Head of caudate nucleus (tissue), 42 donors: ENCODE results near the gene TRIM38.
"Not testable (repeated sequence)": the region's sequence is repeated elsewhere in the genome, so short reads cannot be mapped to it uniquely, and the experiment has no call there.

Experiments
- DNase-seq, 42 donors: peaks; one replicate each; pipeline versions ENCODE4 v3.0.0 to v3.0.0-alpha.2; 2020 to 2021; ENCODE audit warnings: mixed read lengths in 7 of 42
- intact Hi-C: fragments of 100-400 bp; cut with DNase I; formaldehyde crosslinking; loops from one replicate; pipeline ENCODE4 v1.15.0; 2022

TRIM38 gene

GRCh38 chr6:25963426-25964123 lies 973 bp downstream of the TRIM38 start:
- DNase-seq = no peak
- intact Hi-C loops = no loop called here

- no peak for DNase-seq
- intact Hi-C loops = no loop called here
Measured at GRCh38 chr6:25965058-25965457, 2.5 kb downstream of the TRIM38 start.

- intact Hi-C loops = no loop called here
Measured at GRCh38 chr6:25966711-25967110, 4.1 kb downstream of the TRIM38 start.

GRCh38 chr6:25968769-25969168 lies 6.2 kb downstream of the TRIM38 start:
- intact Hi-C loops = no loop called here
- no peak for DNase-seq

More at GRCh38 chr6:25966711-25967110, 4.1 kb downstream of the TRIM38 start:
- DNase-seq = no peak

GRCh38 chr6:25971187-25971821 lies 8.7 kb downstream of the TRIM38 start:
- DNase-seq = peak in 5 of 42 donors; percentile 8 to 45 (median 13)

GRCh38 chr6:25972128-25972527 lies 9.5 kb downstream of the TRIM38 start:
- DNase-seq = no peak
- intact Hi-C loops = no loop called here

More at GRCh38 chr6:25971187-25971821, 8.7 kb downstream of the TRIM38 start:
- intact Hi-C loops = no loop called here

GRCh38 chr6:25972902-25973301 lies 10.3 kb downstream of the TRIM38 start:
- DNase-seq = no peak
- intact Hi-C loops = no loop called here

- intact Hi-C loops = no loop called here
Measured at GRCh38 chr6:25973923-25974555, 11.4 kb downstream of the TRIM38 start.

GRCh38 chr6:25975923-25976560 lies 13.4 kb downstream of the TRIM38 start:
- intact Hi-C loops = no loop called here
- DNase-seq = no peak

More at GRCh38 chr6:25973923-25974555, 11.4 kb downstream of the TRIM38 start:
- DNase-seq = no peak

GRCh38 chr6:25980935-25981334 lies 18.3 kb downstream of the TRIM38 start:
- intact Hi-C loops = no loop called here
- DNase-seq = no peak

GRCh38 chr6:25981568-25982263 lies 19.1 kb downstream of the TRIM38 start:
- DNase-seq = no peak
- intact Hi-C loops = no loop called here

GRCh38 chr6:25984265-25984664 lies 21.7 kb downstream of the TRIM38 start:
- intact Hi-C loops = no loop called here
- DNase-seq = no peak

GRCh38 chr6:25987845-25988244 lies 25.2 kb downstream of the TRIM38 start:
- no peak for DNase-seq
- intact Hi-C loops = no loop called here

GRCh38 chr6:25990172-25990873 lies 27.7 kb downstream of the TRIM38 start:
- intact Hi-C loops = no loop called here
- no peak for DNase-seq

- DNase-seq = peak; percentile 38 to 80 (median 66)
- intact Hi-C loops = no loop called here
Measured at GRCh38 chr6:25991785-25992412, 29.3 kb downstream of the TRIM38 start.

- peak; percentile 77 to 97 (median 94) for DNase-seq
- intact Hi-C loops = no loop called here
Measured at GRCh38 chr6:25992413-25993340, 30.1 kb downstream of the TRIM38 start.

GRCh38 chr6:25993341-25993684 lies 30.7 kb downstream of the TRIM38 start:
- intact Hi-C loops, DNase-seq: not testable (repeated sequence)
